Tibial nerve (tissue), 4 donors: Measurements from ENCODE around the gene MLST8. TPM values are rescaled to one million over a fixed set of nuclear protein-coding genes. Genes with fewer than 3 reads are reported as not detected.

Experiments
- DNase-seq, 2 donors: peaks; one replicate each; pipeline ENCODE4 v3.0.0-alpha.2; 2019; ENCODE audit warnings: low spot score in 2 of 2
- H3K27ac ChIP-seq, 4 donors: fragments of 200-600 bp; sonication (generic) in 3 of 4; one replicate each; pipeline ENCODE4 v1.5.1; 2017 to 2019; ENCODE audit warnings: mild to moderate bottlenecking in 1 of 4
- H3K27me3 ChIP-seq, 2 donors: fragments of 200-600 bp; sonication (generic) in 1 of 2; one replicate each; pipeline versions ENCODE4 v1.5.1 to v1.6.0; 2017 to 2019
- H3K36me3 ChIP-seq, 3 donors: fragments of 200-600 bp; sonication (generic); one replicate each; pipeline ENCODE4 v1.5.1; 2018 to 2019
- H3K4me1 ChIP-seq, 4 donors: fragments of 200-600 bp; sonication (generic) in 3 of 4; one replicate each; pipeline ENCODE4 v1.5.1; 2017 to 2019
- H3K4me3 ChIP-seq, 4 donors: fragments of 200-600 bp; sonication (generic) in 3 of 4; one replicate each; pipeline ENCODE4 v1.5.1; 2017 to 2019; ENCODE audit warnings: mild to moderate bottlenecking in 1 of 4, moderate library complexity in 1 of 4
- H3K9me3 ChIP-seq, 4 donors: fragments of 200-600 bp; sonication (generic) in 3 of 4; one replicate each; pipeline ENCODE4 v1.5.1; 2017 to 2019
- CTCF ChIP-seq, 5 experiments: fragments of 200-600 bp in 3 of 5; fragments of 450-650 bp in 2 of 5; sonication (generic) in 3 of 5; IDR thresholded peaks; one replicate each; pipeline ENCODE4 v1.5.1; 2016 to 2019; ENCODE audit warnings: antibody characterized with exemption in 5 of 5, mild to moderate bottlenecking in 3 of 5, moderate library complexity in 2 of 5
- EP300 ChIP-seq, 2 donors: sonication (generic); formaldehyde crosslinking; IDR thresholded peaks; one replicate each; pipeline ENCODE4 v1.6.1; 2017; ENCODE audit warnings: antibody characterized with exemption in 2 of 2, mild to moderate bottlenecking in 1 of 2
- POLR2A ChIP-seq, 2 donors: fragments of 450-650 bp; IDR thresholded peaks; one replicate each; pipeline ENCODE4 v1.6.1; 2017; ENCODE audit warnings: antibody characterized with exemption in 2 of 2, mild to moderate bottlenecking in 2 of 2, moderate library complexity in 2 of 2
- WGBS, 2 donors: methylation state at CpG; one replicate each; pipeline ENCODE4 v1.1.5; 2018; 5-methylcytosine and 5-hydroxymethylcytosine counted together
- total RNA-seq, 4 donors: library from RNA; depleted of rRNA; stranded (reverse); fragments of >200 nt; gene quantifications; one replicate each; pipeline ENCODE4 v1.1.0, GENCODE V29; 2016

Gene MLST8
- total RNA-seq, 4 donors from 2014 or later: 28.8 to 73.8 (median 43.8) TPM

DNA sequence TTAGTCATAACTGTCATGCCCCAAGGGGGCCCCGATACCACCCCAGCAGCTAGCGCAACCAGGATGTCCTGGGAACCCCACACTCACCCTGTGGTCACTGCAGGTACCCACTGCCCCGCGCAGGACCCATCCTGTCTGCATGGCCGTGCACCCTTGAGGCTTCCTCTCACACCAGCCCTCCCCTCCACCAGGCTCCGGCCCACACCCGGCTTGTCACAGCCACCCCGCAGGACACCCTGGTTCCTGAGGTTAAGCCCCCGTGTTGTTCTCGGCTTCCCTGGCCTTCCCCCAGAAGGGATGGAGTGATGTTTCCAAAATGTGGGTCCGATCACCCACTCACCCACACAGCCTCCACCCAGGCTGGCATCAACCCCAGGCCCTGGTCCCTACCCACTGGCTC, 38.5 kb downstream of the MLST8 start:
- 89 to 97% methylated on average over 11 of the region's 11 CpGs for WGBS, 2 donors
- TF ChIP-seq CTCF (IDR thresholded peaks at IDR 0.05): no peak
- TF ChIP-seq POLR2A (IDR thresholded peaks at IDR 0.05): no peak
- TF ChIP-seq EP300 (IDR thresholded peaks at IDR 0.05): no peak
- Histone ChIP-seq H3K36me3 (peaks cover 0 to 83% (median 12%) of the 10 kb centered on the region in 3 donors), H3K27ac (no peak overlapping the region), H3K9me3 (no peaks in the 10 kb centered on the region), H3K4me3 (no peak overlapping the region), H3K27me3 (no peaks in the 10 kb centered on the region), H3K4me1 (no peaks in the 10 kb centered on the region)
- DNase-seq: no peak

- Histone ChIP-seq H3K27ac (no peak overlapping the region), H3K36me3 (peaks cover 0 to 82% (median 12%) of the 10 kb centered on the region in 3 donors), H3K27me3 (no peaks in the 10 kb centered on the region), H3K4me3 (no peak overlapping the region), H3K9me3 (no peaks in the 10 kb centered on the region), H3K4me1 (no peaks in the 10 kb centered on the region)
- DNase-seq: no peak
- no peak for TF ChIP-seq EP300 (IDR thresholded peaks at IDR 0.05)
- TF ChIP-seq CTCF (IDR thresholded peaks at IDR 0.05): no peak
- TF ChIP-seq POLR2A (IDR thresholded peaks at IDR 0.05): no peak
- 59 to 75% methylated on average over 12 to 14 of the region's 17 CpGs for WGBS, 2 donors
These were observed 39.0 kb downstream of the MLST8 start for GRCh38 chr16:2244301-2244700.

DNA sequence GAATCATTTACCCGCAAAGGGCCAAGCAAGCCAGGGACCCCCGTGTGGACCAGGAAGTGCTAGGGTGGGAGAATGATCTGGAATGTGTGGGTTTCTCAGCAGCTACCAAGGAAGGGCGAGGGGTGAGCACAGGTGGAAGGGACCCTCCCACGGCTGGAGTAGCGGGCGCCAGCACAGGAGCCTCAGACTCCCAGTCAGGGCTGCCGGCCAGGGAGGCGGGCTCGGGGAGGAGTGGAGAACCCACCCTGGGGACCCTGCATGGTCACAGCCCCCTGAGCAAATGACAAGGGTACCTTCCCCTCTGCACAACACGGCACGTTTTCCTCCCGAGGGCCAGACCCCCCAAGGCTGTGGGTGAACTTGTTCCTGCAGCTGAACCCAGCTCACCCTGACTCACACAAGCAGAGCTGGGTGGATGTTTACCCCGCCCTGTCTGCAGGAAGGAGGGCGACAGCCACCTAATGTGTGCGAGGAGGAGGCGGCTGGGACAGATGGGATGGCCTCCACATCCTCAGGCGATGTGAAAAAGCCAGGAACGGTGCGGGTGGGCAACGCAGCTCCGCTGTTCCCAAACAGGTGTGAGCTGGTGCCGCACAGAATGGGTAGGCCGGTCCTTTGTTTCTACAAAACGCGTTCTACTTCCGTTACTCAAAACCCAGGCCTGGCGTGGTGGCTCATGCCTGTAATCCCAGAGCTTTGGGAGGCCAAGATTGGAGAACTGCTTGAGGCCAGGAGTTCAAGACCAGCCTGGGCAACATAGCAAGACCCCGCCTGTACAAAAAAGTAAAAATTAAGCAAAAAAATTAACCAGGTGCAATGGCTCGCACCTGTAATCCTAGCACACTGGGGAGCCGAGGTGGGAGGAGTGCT, 39.9 kb downstream of the MLST8 start:
- TF ChIP-seq POLR2A (IDR thresholded peaks at IDR 0.05) (no peak), CTCF (IDR thresholded peaks at IDR 0.05) (no peak)
- Histone ChIP-seq H3K27ac (no peak overlapping the region), H3K27me3 (no peaks in the 10 kb centered on the region), H3K9me3 (no peaks in the 10 kb centered on the region), H3K4me3 (no peak overlapping the region), H3K4me1 (peaks cover 0 to 4% (median 2%) of the 10 kb centered on the region in 4 donors), H3K36me3 (peaks cover 0 to 76% (median 12%) of the 10 kb centered on the region in 3 donors)
- no peak for DNase-seq
- WGBS, 2 donors: 92 to 94% methylated on average over 30 of the region's 30 CpGs

DNA sequence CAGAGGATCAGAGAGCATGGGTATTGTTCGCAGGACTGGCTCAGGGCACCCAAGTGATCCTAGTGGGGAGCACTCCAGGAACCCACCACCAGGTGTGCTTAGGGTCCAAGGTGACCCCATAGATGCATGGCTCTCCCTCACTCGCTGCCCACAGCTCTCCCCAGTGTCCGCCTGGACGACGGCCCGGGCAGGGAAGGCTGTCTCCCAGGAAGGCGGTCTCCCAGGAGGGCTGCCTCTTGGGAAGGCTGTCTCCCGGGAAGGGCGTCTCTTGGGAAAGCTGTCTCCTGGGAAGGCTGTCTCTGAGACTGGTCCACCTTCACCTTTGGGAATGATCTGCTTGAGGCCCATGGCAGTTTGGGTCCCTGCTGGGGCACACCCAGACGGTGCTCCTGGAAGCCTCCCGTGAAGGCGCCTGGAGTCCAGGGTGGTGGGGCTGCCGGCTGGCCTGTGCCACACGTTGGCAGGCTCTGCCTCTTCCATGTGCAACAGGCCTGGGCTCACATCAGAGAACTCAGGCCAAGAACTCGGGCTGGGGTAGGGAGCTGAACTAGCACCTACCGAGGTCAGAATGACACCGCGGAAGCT, 41.1 kb downstream of the MLST8 start:
- TF ChIP-seq CTCF (IDR thresholded peaks at IDR 0.05) (no peak), EP300 (IDR thresholded peaks at IDR 0.05) (no peak), POLR2A (IDR thresholded peaks at IDR 0.05) (no peak)
- Histone ChIP-seq H3K4me1 (peaks cover 0 to 13% (median 4%) of the 10 kb centered on the region in 4 donors), H3K4me3 (no peak overlapping the region), H3K36me3 (peaks cover 0 to 65% (median 12%) of the 10 kb centered on the region in 3 donors), H3K27me3 (no peaks in the 10 kb centered on the region), H3K9me3 (no peaks in the 10 kb centered on the region), H3K27ac (no peak overlapping the region)
- WGBS, 2 donors: 86 to 93% methylated on average over 15 to 17 of the region's 18 CpGs
- DNase-seq: no peak
